Mammary epithelial cell (primary cell): ENCODE measurements around the gene DNAJA1.

Experiments used
- CTCF ChIP-seq, 2 donors: IDR thresholded peaks in 1 of 2; conservative IDR thresholded peaks in 1 of 2; 2 replicates each; pipeline ENCODE4 v1.5.1; 2011 to 2012; ENCODE audit warnings: inconsistent platforms in 2 of 2, low read length in 2 of 2, mild to moderate bottlenecking in 2 of 2, control low read depth in 1 of 2, low read depth in 1 of 2; ENCODE audit not compliant: insufficient read depth in 1 of 2; ENCODE audit errors: extremely low read depth in 1 of 2
- EZH2 ChIP-seq: IDR thresholded peaks from 2 replicates; pipeline ENCODE4 v1.6.1; 2012; ENCODE audit warnings: low read length, inconsistent platforms, borderline replicate concordance

- TF ChIP-seq CTCF (conservative IDR thresholded peaks at IDR 0.05 in 1 of 2, IDR thresholded peaks at IDR 0.05 in 1 of 2; ENCODE audit: extremely low read depth in 1 of 2, insufficient read depth in 1 of 2, low read depth in 1 of 2, low read length in 2 of 2) (no peak), EZH2 (no peak)
Measured at GRCh38 chr9:33024126-33024965, 727 bp upstream of the DNAJA1 start.
